GM12874 (cell line): ENCODE measurements around the gene PDLIM5.

Experiments
- CTCF ChIP-seq: IDR thresholded peaks from 2 replicates; pipeline ENCODE4 v1.5.1; 2011; ENCODE audit warnings: low read depth, mild to moderate bottlenecking, control low read depth, low read length, moderate library complexity; ENCODE audit not compliant: insufficient read depth

Gene PDLIM5

DNA sequence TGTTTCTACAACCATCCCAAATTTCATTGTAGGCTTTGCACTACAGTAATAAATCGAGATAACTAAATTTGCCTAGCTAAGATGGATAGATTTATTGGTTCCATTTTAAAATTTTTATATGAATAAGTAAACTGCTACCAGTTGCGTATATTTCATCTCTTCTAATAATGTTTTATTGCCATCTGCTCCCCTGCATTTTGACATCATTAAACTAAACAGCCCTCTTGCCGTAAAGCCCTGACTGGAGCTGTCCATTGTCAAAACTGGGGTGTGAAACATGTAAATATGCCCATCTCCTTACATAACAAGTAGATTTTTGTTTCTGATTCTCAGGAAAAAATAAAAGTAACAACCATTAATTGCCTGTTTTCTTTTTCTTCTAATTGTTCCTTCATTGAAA lies 175.2 kb downstream of the PDLIM5 start:
- TF ChIP-seq CTCF: no peak

DNA sequence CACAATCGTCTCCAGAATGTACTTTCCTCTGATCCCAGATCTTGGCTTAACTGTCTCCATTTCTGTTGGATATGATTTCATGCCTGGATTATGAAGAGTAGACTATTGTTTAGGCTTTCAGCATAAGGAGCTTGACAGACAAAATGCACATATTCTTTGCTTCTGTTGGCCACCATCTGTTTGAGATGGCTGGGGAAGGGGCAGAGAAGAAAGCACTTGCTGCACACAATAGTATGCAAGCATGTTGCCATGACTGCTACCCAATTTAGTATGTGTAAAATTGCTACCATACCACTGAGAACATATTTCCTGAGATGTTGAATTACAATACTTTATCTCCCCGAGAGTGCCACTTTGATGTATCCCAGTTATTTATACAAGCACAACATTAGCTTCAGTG lies 178.1 kb downstream of the PDLIM5 start:
- TF ChIP-seq CTCF: no peak

DNA sequence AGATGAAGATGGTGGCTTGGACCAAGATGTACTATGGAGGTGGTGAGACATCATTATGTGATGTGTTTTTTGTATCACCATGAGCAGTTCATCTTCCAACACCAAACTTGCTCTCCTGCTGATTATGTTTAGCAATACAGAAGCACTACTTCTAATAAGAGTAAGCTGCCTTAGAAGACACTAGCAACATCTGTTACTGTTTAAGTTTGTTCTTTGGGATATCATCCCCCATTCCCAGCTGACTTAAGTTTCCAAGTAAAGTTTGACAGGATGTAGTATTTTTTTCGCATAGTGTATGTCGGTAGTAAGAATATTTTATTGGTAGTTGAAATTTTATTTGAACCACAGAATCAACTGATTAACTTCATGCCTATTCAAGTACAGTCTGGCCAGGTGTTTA lies 182.5 kb downstream of the PDLIM5 start:
- no peak for TF ChIP-seq CTCF

DNA sequence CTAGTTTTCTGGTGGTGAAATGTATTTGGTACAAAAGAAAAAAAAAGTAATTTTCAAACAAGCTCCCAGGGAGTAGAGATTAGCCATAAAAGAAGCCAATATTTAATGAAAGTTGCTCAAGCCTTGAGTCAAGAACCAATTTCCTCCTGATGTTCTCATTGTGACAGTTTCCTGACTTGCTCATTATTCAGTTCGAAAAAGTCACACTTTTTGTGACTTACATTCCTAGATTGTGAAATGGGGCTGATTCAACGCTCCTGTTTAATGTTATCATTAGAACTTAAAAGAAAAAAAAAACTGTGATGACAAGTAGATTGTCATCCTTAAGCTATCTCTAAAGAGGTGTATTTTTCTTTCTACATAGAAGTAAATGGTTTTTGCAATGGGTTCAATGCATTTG lies 183.4 kb downstream of the PDLIM5 start:
- TF ChIP-seq CTCF: no peak

GRCh38 chr4:94636004-94636403 lies 184.3 kb downstream of the PDLIM5 start:
- TF ChIP-seq CTCF: no peak

- no peak for TF ChIP-seq CTCF
These were observed 187.6 kb downstream of the PDLIM5 start for GRCh38 chr4:94639298-94639697.

DNA sequence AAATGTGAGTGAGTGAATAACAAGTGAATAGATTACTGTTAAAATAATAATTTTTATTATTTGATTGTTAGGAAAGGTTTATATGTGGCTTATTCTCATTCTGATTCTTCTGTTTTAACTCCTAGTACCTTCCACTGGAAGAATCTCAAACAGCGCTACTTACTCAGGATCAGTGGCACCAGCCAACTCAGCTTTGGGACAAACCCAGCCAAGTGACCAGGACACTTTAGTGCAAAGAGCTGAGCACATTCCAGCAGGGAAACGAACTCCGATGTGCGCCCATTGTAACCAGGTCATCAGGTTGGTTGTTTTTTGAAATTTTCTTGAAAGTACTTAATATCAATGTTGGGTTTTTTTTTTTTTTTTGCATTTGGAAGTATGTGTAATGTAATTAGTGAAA lies 188.4 kb downstream of the PDLIM5 start:
- no peak for TF ChIP-seq CTCF
